Muscle of back (tissue), 10 donors: Measurements from ENCODE around the gene IFNL4. TPM values are rescaled to one million over a fixed set of nuclear protein-coding genes. Genes with fewer than 3 reads are reported as not detected.

Experiments used
- polyA plus RNA-seq, 10 donors: library from polyadenylated mRNA; unstranded; fragments of 120-200 nt; gene quantifications; one replicate each; pipeline ENCODE4 v1.2.1, GENCODE V29; 2013; ENCODE audit not compliant: insufficient read length in 10 of 10

IFNL4 gene
- polyA plus RNA-seq, 10 donors, result 0.10 to 0.23 (median 0.17) TPM; not detected in 6

Other genes starting within 250 kb of the IFNL4 start
- 1 to 10 TPM; 1.3 to 4.7 (median 2.3) TPM for gene FBXO27, start 216.3 kb downstream of the IFNL4 start, polyA plus RNA-seq
- gene ACP7, start 164.5 kb downstream of the IFNL4 start, polyA plus RNA-seq, result under 1 TPM in 8 of 10 donors, not detected in 2; 0.08 to 0.23 (median 0.13) TPM
- 10 to 100 TPM; 13.0 to 22.3 (median 16.8) TPM for gene PAK4, start 123.1 kb downstream of the IFNL4 start, polyA plus RNA-seq
- gene NCCRP1, start 51.9 kb downstream of the IFNL4 start, polyA plus RNA-seq, result 1 to 10 TPM in 1 of 10 donors, under 1 TPM in 4, not detected in 5; 0.08 to 2.1 (median 0.13) TPM
- gene SYCN, start 44.6 kb downstream of the IFNL4 start, polyA plus RNA-seq, result not detected
- gene IFNL3, start 3.9 kb downstream of the IFNL4 start, polyA plus RNA-seq, result not detected
- not detected for gene IFNL2, start 19.5 kb upstream of the IFNL4 start, polyA plus RNA-seq
- gene IFNL1, start 47.6 kb upstream of the IFNL4 start, polyA plus RNA-seq, result not detected
- 1 to 10 TPM in 3 of 10 donors, under 1 TPM in 7; 0.59 to 1.9 (median 0.87) TPM for gene LRFN1, start 72.0 kb upstream of the IFNL4 start, polyA plus RNA-seq
- 10 to 100 TPM; 11.5 to 28.5 (median 19.5) TPM for gene GMFG, start 87.2 kb upstream of the IFNL4 start, polyA plus RNA-seq
- gene SAMD4B, start 93.6 kb upstream of the IFNL4 start, polyA plus RNA-seq, result 10 to 100 TPM; 62.5 to 92.8 (median 68.9) TPM
- gene PAF1, start 142.2 kb upstream of the IFNL4 start, polyA plus RNA-seq, result 10 to 100 TPM; 33.8 to 43.8 (median 38.7) TPM
- 10 to 100 TPM; 18.9 to 27.5 (median 24.9) TPM for gene MED29, start 142.5 kb upstream of the IFNL4 start, polyA plus RNA-seq
- 100 to 1,000 TPM in 2 of 10 donors, 10 to 100 TPM in 8; 25.2 to 399 (median 70.0) TPM for gene ZFP36, start 158.0 kb upstream of the IFNL4 start, polyA plus RNA-seq
- 10 to 100 TPM; 34.2 to 70.9 (median 50.2) TPM for gene PLEKHG2, start 163.8 kb upstream of the IFNL4 start, polyA plus RNA-seq
- 1,000 to 10,000 TPM; 1,738 to 2,174 (median 1,918) TPM for gene RPS16, start 187.1 kb upstream of the IFNL4 start, polyA plus RNA-seq
- 10 to 100 TPM; 70.0 to 97.2 (median 78.8) TPM for gene SUPT5H, start 196.7 kb upstream of the IFNL4 start, polyA plus RNA-seq
- 10 to 100 TPM; 43.8 to 53.9 (median 46.7) TPM for gene TIMM50, start 232.0 kb upstream of the IFNL4 start, polyA plus RNA-seq